ENCODE results near the gene THOC2.
"Not testable (repeated sequence)": the region's sequence is repeated elsewhere in the genome, so short reads cannot be mapped to it uniquely, and the experiment has no call there.

THOC2 gene

GRCh38 chrX:123738378-123738940 is 5.6 kb upstream of the THOC2 start:
- no peak for DNase-seq (ENCODE audit: low read depth in 2 of 3, low spot score in 2 of 3)

DNA sequence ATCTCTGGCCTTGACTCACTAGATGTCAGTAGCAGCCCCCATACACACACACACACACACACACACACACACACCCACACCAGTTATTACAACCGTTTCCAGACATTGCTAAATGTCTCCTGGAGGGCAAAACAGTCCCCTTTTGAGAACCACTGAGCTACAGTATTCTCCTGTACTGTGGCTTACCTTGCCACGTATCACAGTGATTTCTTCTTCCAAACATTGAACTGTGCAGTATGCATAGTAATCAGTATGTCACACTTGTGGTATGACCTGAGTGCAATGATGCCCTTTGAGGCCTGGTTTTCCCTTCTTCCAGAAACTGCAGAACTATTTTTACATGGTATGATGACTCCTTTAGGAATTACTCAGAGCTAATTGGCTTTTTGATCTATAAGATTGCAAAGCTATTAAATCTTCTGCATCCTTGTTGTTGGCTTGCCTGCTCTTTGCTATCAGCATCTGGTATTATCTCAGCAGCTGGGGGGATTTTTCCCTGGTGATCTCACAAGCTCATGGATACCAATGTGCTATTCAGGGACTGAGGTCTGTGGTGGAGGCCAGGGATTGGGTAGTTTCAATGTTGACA is 3.6 kb upstream of the THOC2 start:
- no peak for DNase-seq (ENCODE audit: low read depth in 2 of 3, low spot score in 2 of 3)

DNA sequence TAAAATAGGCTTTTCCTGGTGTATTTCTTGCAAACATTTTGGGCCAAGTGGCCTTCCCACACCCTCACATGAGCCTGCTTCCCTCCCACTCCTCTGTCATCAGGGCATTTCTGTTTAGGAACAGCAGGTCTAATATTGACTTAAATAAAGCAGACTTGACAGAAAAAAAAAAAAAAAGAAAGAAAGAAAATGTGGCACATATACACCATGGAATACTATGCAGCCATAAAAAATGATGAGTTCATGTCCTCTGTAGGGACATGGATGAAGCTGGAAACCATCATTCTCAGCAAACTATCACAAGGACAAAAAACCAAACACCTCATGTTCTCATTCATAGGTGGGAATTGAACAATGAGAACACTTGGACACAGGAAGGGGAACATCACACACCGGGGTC is 2.3 kb upstream of the THOC2 start:
- not testable (repeated sequence) for DNase-seq (ENCODE audit: low read depth in 2 of 3, low spot score in 2 of 3)

DNA sequence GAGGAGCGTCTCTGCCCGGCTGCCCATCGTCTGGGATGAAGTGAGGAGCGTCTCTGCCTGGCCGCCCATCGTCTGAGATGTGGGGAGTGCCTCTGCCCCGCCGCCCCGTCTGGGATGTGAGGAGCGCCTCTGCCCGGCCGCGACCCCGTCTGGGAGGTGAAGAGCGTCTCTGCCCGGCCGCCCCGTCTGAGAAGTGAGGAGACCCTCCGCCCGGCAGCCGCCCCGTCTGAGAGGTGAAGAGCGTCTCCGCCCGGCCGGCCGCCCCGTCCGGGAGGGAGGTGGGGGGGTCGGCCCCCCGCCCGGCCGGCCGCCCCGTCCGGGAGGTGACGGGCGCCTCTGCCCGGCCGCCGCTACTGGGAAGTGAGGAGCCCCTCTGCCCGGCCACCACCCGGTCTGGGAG is 1.2 kb upstream of the THOC2 start:
- not testable (repeated sequence) for DNase-seq (ENCODE audit: low read depth in 2 of 3, low spot score in 2 of 3)

- DNase-seq (ENCODE audit: low read depth in 2 of 3, low spot score in 2 of 3): no peak
Observed at GRCh38 chrX:123731987-123732669, 724 bp downstream of the THOC2 start.

GRCh38 chrX:123731258-123731986 is 1.4 kb downstream of the THOC2 start:
- DNase-seq (ENCODE audit: low read depth in 2 of 3, low spot score in 2 of 3): no peak

GRCh38 chrX:123728554-123728953 is 4.3 kb downstream of the THOC2 start:
- DNase-seq (ENCODE audit: low read depth in 2 of 3, low spot score in 2 of 3): no peak

GRCh38 chrX:123728016-123728415 is 4.8 kb downstream of the THOC2 start:
- DNase-seq (ENCODE audit: low read depth in 2 of 3, low spot score in 2 of 3): no peak

DNA sequence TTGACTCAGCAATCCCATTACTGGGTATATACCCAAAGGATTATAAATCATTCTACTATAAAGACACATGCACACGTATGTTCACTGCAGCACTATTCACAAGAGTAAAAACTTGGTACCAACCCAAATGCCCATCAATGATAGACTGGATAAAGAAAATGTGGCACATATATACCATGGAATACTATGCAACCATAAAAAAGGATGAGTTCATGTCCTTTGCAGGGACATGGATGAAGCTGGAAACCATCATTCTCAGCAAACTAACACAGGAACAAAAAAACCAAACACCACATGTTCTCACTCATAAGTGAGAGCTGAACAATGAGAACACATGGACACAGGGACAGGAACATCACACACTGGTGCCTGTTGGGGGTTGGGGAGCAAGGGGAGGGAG is 10.7 kb downstream of the THOC2 start:
- DNase-seq (ENCODE audit: low read depth in 2 of 3, low spot score in 2 of 3): not testable (repeated sequence)

DNA sequence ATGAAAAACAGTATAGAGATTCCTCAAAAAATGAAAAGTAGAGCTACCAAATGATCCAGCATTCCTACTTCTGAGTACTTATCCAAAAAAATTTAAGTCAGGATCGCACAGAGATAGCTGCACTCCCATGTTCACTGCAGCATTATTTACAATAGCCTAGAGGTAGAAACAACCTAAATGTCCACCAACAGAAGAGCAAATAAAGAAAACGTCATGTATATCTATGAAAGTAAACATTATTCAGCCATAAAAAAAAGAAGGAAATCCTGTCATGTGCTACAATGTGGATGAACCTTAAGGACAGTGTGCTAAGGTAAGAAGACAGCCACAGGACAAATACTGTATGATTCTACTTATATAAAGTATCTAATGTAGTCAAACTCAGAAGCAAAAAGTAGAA is 12.4 kb downstream of the THOC2 start:
- no peak for DNase-seq (ENCODE audit: low read depth in 2 of 3, low spot score in 2 of 3)

- DNase-seq (ENCODE audit: low read depth in 2 of 3, low spot score in 2 of 3): no peak
Observed at GRCh38 chrX:123713841-123714240, 19.0 kb downstream of the THOC2 start.

DNA sequence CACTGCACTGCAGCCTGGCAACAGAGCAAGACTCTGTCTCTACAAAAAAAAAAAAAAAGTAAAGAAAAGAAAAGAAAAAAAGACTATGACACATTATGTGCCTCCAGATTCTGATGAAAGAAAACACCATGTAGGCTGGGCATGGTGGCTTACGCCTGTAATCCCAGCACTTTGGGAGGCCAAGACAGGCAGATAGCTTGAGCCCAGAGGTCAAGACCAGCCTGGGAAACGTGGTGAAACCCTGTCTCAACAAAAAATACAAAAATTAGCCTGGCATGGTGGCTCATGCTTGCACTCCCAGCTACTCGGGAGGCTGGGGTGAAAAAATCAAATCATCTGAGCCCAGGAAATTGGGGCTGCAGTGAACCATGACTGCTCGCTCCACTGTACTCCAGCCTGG is 19.4 kb downstream of the THOC2 start:
- no peak for DNase-seq (ENCODE audit: low read depth in 2 of 3, low spot score in 2 of 3)

DNA sequence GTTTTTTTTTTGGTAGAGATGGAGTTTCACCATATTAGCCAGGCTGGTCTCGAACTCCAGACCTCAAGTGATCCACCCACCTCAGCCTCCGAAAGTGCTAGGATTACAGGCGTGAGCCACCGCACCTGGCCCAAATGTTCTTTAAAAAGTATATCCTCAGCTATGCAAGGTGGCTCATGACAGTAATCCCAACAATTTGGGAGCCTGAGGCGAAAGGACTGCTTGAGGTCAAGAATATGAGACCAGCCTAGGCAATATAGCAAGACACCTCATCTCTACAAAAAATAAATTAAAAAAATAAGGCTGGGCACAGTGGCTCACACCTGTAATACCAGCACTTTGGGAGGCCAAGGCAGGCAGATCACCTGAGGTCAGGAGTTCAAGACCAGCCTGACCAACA is 21.7 kb downstream of the THOC2 start:
- not testable (repeated sequence) for DNase-seq (ENCODE audit: low read depth in 2 of 3, low spot score in 2 of 3)

GRCh38 chrX:123704781-123705180 is 28.1 kb downstream of the THOC2 start:
- DNase-seq (ENCODE audit: low read depth in 2 of 3, low spot score in 2 of 3): no peak

- DNase-seq (ENCODE audit: low read depth in 2 of 3, low spot score in 2 of 3): no peak
Observed at GRCh38 chrX:123698979-123699520, 33.8 kb downstream of the THOC2 start.

GRCh38 chrX:123696334-123696733 is 36.5 kb downstream of the THOC2 start:
- DNase-seq (ENCODE audit: low read depth in 2 of 3, low spot score in 2 of 3): no peak

DNA sequence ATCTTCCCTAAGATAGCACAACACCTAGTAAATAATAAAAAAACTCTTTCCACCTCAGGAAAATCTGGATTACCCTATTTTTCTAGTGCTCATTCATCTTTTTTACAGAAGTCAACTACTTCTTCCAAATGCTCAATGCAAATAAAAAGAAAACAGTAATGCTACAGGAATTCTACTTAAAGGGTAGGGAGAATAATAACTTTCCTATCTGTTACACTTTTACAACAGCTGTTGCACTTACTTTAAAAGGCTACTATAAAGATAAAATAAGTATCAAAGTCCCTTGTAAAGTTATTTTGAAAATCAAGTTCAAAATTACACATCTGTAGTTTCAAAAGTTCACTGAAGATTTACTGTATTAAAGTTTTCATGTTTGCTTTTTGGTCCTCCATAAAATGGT is 37.6 kb downstream of the THOC2 start:
- DNase-seq (ENCODE audit: low read depth in 2 of 3, low spot score in 2 of 3): no peak

- no peak for DNase-seq (ENCODE audit: low read depth in 2 of 3, low spot score in 2 of 3)
Observed at GRCh38 chrX:123691776-123692175, 41.1 kb downstream of the THOC2 start.

DNA sequence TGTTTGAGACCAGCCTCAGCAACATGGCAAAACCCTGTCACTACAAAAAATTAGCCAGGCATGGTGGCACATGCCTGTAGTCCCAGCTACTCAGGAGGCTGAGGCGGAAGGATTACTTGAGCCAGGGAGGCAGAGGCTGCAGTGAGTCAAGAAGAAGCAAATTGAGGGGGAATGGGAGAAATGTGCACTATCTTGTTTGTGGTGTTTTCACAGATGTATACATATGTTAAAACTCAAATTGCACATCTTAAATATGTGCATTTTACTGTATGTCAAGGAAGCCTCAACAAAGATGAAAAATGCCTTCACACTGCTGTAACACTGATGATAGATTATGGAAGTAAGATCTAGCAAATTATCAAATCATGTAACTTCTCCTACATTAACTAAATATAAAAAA is 44.3 kb downstream of the THOC2 start:
- DNase-seq (ENCODE audit: low read depth in 2 of 3, low spot score in 2 of 3): no peak

DNA sequence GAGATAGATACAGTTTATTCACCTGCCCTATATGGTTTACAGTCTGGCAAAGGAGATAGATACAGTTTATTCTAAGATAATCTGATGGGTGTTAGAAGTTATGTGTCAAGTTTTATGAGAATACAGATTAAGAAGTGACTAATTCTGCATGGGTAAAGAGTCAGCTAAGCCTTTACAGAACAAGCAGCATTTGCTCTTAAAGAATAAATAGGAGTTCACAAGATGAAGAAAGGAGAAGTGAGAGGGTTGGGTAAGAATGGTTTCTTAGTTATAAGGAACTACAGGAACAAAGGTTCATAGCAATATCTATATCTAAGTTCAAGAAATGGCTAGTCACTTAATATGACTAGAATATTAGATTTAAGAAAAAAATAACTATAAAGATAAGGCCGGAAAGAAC is 47.6 kb downstream of the THOC2 start:
- DNase-seq (ENCODE audit: low read depth in 2 of 3, low spot score in 2 of 3): no peak

GRCh38 chrX:123682186-123682585 is 50.7 kb downstream of the THOC2 start:
- DNase-seq (ENCODE audit: low read depth in 2 of 3, low spot score in 2 of 3): no peak

Measured in activated CD8-positive, alpha-beta memory T cell treated with anti-CD3 and anti-CD28 coated beads for 48 hours (primary cell).